HG02884 (cell line): ENCODE measurements around the gene LTBP4.
"Not testable (repeated sequence)": the region's sequence is repeated elsewhere in the genome, so short reads cannot be mapped to it uniquely, and the experiment has no call there.

ENCODE experiments used
- ATAC-seq: cut with Tn5 transposase; IDR thresholded peaks from one replicate; pipeline ENCODE4 v1.9.1; 2021; ENCODE audit warnings: mild to moderate bottlenecking, moderate library complexity; ENCODE audit not compliant: unreplicated experiment

The LTBP4 gene

GRCh38 chr19:40624369-40625153 lies 23.4 kb downstream of the LTBP4 start:
- ATAC-seq, result not testable (repeated sequence)

GRCh38 chr19:40625406-40626120 lies 24.4 kb downstream of the LTBP4 start:
- ATAC-seq, result no peak

- ATAC-seq, result no peak
Observed at GRCh38 chr19:40626918-40627317, 25.7 kb downstream of the LTBP4 start.

- ATAC-seq, result no peak
Observed at GRCh38 chr19:40627486-40628279, 26.5 kb downstream of the LTBP4 start.

GRCh38 chr19:40629346-40629745 lies 28.2 kb downstream of the LTBP4 start:
- ATAC-seq, result no peak

GRCh38 chr19:40630571-40631160 lies 29.5 kb downstream of the LTBP4 start:
- no peak for ATAC-seq

GRCh38 chr19:40632311-40633036 lies 31.3 kb downstream of the LTBP4 start:
- no peak for ATAC-seq

- ATAC-seq, result no peak
Observed at GRCh38 chr19:40633207-40633606, 32.0 kb downstream of the LTBP4 start.

- ATAC-seq, result no peak
Observed at GRCh38 chr19:40638327-40638726, 37.2 kb downstream of the LTBP4 start.

- no peak for ATAC-seq
Observed at GRCh38 chr19:40639638-40639982, 38.4 kb downstream of the LTBP4 start.

- no peak for ATAC-seq
Observed at GRCh38 chr19:40640744-40641143, 39.6 kb downstream of the LTBP4 start.

GRCh38 chr19:40641281-40641680 lies 40.1 kb downstream of the LTBP4 start:
- ATAC-seq, result no peak

- no peak for ATAC-seq
Observed at GRCh38 chr19:40642051-40642706, 41.0 kb downstream of the LTBP4 start.

GRCh38 chr19:40642757-40643305 lies 41.7 kb downstream of the LTBP4 start:
- no peak for ATAC-seq

- no peak for ATAC-seq
Observed at GRCh38 chr19:40646743-40647254, 45.6 kb downstream of the LTBP4 start.

- not testable (repeated sequence) for ATAC-seq
Observed at GRCh38 chr19:40649903-40650675, 48.9 kb downstream of the LTBP4 start.

- ATAC-seq, result no peak
Observed at GRCh38 chr19:40650749-40651305, 49.7 kb downstream of the LTBP4 start.

- not testable (repeated sequence) for ATAC-seq
Observed at GRCh38 chr19:40652303-40652702, 51.1 kb downstream of the LTBP4 start.
